Measurements from ENCODE around the gene CAMTA1.

The CAMTA1 gene

GRCh38 chr1:6850537-6850936 is 65.3 kb downstream of the CAMTA1 start:
- DNase-seq (ENCODE audit: low read depth, low spot score), result no peak

GRCh38 chr1:6852136-6852890 is 67.1 kb downstream of the CAMTA1 start:
- no peak for DNase-seq (ENCODE audit: low read depth, low spot score)

GRCh38 chr1:6854166-6854565 is 68.9 kb downstream of the CAMTA1 start:
- DNase-seq (ENCODE audit: low read depth, low spot score), result no peak

- no peak for DNase-seq (ENCODE audit: low read depth, low spot score)
Measured at GRCh38 chr1:6857831-6858230, 72.6 kb downstream of the CAMTA1 start.

GRCh38 chr1:6858596-6858995 is 73.3 kb downstream of the CAMTA1 start:
- no peak for DNase-seq (ENCODE audit: low read depth, low spot score)

DNA sequence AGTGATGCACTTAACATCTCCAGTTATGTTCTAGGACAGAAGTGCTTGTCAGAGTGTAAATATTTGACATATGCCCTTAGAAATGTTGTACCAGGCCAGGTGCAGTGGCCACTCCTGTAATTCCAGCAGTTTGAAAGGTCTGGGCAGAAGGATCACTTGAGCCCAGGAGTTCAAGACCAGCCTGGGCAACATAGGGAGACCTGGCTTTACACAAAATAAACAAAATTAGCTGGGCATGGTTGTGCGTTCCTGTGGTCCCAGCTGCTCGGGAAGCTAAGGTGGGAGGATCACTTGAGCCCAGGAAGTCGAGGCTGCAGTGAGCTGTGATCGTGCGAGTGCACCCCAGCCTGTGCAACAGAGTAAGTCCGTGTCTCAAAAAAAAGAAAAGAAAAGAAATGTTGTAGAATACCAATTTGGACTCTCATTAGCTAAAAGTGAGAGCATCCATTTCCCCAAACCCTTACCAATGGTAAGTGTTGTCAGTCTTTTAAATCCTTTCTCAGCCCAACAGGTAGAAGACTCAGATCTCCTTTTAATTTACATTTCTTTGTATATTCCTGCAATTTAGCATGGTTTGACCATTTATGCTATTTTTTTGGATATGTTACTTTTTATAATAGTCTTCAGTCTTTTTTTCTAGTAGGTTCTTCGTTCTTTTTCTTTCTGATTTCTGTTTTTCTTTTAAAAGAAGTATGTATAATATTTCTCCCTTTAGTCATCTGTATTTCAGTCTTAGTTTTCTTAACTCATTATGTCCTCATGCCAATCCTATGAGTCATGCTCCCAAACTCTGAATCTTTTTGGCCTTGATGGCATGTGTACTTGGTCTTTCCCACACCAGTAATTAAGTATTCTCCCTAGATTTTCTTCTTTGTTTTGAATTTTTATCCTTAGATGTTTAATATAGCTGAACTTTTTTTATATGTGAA is 74.4 kb downstream of the CAMTA1 start:
- DNase-seq (ENCODE audit: low read depth, low spot score), result peak; percentile 9

DNA sequence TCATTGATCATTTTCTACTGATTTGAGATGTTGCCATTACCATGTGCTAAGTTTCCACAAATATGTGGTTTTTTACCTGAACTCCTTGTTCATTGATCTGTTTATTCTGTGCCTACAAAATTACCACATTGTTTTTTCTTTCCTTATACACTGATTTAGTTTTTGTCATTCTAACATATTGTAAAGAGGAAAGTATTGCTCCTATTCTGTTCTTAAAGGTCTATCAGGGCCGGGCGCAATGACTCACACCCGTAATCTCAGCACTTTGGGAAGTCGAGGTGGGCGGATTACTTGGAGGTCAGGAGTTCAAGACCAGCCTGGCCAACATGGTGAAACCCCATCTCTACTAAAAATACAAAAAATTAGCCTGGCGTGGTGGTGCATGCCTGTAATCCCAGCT is 75.1 kb downstream of the CAMTA1 start:
- no peak for DNase-seq (ENCODE audit: low read depth, low spot score)

DNA sequence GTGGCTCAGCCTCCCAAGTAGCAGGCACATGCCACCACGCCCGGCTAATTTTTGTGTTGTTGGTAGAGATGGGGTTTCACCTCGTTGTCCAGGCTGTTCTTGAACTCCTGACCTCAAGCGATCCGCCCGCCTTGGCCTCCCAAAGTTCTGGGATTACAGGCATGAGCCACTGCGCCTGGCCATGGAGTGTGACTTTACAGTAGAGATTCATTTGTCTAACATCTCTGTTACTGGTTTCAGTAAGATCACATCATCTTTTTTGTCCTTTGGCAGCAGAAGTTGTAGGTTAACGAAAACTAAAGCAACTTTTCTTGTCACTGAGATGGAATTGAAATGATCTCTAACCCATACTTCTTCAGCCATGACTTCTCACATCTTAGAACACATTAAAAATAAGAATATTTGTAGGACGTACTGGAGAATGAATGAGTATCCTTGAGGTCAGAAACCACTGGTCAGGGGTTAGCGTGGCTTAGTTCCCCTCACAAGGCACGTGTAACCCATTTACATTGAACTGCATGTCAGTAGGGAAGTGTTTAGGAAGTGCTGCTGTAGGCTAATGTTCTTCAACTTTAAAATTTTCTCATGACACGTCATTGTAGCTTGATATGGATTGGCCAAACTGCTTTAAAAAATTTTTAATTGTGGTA is 75.9 kb downstream of the CAMTA1 start:
- no peak for DNase-seq (ENCODE audit: low read depth, low spot score)

DNA sequence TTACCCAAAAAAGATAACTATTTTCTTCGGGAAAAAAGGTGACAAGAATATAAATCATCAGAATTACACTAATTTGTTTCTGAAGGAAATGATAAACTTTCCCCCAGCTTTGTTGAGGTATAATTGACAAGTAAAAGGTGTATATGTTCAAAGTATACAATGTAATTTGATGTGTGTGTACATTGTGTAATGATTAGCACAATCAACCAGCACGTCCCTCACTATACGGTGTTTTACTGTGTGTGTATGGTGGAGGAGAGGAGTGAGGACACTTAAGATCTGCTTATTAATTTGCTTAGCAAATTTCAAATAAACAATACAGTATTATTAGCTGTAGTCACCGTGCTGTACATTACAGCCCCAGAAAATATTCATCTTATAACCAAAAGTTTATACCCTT is 77.7 kb downstream of the CAMTA1 start:
- no peak for DNase-seq (ENCODE audit: low read depth, low spot score)

GRCh38 chr1:6864166-6864565 is 78.9 kb downstream of the CAMTA1 start:
- DNase-seq (ENCODE audit: low read depth, low spot score), result no peak

GRCh38 chr1:6866825-6867224 is 81.6 kb downstream of the CAMTA1 start:
- DNase-seq (ENCODE audit: low read depth, low spot score), result no peak

DNA sequence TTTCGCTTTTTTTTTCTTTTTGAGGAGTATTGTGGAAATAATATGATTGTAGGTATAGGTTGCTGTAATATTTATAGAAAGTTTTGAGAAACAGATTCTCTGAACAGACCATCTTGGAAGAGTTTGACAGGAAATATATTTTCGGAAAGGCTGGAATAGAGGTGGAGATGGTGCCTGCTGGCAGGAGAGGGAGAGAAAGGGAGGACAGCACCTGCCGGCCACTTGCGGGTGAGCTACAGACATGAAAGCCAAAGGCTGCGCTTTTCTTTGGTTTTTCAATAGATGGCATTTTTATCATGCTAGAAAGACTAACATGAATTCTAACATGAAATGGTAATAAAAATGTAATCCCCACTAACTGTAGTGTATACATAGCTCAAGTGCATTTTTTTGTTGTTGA is 82.1 kb downstream of the CAMTA1 start:
- DNase-seq (ENCODE audit: low read depth, low spot score), result no peak

DNA sequence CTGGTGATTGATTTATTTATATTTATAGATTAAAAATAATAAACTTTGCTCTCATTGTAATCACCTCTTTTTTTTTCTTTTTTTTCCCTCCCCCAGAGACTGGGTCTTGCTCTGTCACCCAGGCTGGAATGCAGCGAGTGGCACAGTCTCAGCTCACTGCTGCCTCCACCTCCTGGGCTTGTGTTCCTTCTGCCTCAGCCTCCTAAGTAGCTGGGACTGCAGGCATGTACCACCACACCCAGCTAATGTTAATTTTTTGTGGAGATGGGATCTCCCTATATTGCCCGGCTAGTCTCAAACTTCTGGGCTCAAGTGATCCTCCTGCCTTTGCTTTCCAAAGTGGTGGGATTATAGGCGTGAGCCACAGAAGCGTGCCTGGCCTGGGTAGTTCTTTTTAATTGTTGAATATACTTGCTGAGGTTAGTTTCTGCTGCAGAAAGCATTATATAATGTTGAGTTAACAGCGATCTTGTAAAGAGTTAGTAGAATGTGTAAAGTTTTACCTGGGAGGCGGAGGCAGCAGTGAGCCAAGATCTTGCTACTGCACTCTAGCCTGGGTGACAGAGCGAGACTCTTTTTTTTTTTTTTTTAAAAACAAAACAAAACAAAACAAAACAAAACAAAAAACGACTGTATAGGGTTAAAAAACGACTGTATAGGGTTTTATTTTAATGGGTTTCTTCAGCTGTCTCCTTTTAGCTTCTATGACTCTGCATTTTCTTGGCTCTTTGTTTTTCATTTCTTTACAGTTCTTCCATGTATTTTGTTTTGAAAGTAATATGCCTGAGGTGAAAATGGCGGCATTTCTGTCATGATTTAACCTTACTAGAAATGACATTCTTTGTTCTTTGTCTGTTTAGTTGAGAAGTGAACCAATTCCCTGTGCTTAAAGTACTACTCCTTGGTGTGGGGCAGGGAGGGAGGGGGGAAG is 82.7 kb downstream of the CAMTA1 start:
- DNase-seq (ENCODE audit: low read depth, low spot score), result no peak

DNA sequence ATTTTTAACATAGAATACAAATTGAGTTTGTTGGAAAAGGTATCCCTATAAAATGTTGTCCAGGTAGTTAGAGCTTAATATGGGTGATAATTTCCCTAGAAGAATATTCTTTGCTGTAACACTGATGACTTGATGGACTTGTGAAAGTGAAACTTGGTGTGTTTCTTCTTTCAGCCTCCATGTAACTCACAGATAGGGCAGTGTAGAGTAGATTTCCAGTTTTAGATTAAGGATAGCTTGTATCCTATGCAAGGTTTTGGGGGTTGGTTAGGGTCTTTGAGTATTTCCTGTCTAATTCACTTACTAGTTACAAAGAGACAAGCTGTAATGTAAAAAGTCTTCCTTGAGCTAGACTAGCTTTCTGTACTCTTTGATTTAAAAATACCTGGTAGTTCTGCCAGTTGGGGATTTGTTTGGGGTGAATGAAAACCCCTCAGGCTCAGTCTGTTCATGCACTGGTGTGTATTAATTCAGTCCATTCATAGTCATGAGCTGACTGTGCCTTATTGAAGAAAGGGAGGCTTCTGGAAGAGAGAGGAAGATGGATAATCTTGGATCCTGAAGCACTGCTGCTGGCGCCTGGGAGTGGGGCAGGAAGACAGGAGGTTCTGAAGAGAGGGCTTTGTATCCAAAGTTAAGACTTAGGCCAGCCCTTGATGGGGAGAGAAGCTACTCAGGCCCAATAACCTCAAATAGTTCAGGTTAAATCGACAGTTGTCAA is 83.6 kb downstream of the CAMTA1 start:
- no peak for DNase-seq (ENCODE audit: low read depth, low spot score)

DNA sequence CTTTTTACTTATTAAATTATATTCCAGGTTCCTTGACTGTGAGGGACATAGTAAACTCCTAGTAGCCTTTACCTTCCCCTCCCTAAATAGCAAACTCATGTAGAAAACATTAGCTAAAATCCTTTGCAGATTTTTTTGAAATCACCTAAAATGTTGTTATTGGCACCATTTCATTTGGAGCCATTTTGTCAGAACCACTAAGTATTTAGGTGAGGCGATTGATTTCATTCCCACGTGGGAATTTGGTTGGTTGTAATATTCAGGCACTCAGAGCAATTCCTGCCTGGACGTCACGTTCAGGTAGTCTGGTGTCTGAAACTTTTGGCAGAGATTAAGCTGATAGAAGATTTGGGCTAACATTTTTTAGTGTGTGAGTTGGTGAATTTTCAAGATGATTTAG is 84.3 kb downstream of the CAMTA1 start:
- DNase-seq (ENCODE audit: low read depth, low spot score), result no peak

DNA sequence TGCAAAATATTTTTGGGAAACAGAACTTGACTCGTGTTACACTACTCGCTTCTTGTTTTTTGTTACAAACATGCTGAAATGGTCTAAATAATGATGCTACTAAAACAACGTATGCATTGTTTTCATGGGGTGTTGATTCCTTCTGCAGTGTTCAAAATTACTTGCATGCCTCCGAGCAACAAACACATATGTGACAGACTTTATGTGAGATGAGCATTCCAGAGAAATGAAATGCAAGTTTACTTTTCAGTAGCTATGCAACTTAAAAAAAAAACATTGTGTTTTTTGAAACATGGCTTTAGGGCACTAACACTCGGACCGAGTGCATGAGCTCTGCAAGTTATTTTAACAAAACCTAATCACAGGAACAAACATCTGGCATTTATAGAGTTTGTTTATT is 84.8 kb downstream of the CAMTA1 start:
- no peak for DNase-seq (ENCODE audit: low read depth, low spot score)

GRCh38 chr1:6870571-6870970 is 85.3 kb downstream of the CAMTA1 start:
- no peak for DNase-seq (ENCODE audit: low read depth, low spot score)

- no peak for DNase-seq (ENCODE audit: low read depth, low spot score)
Measured at GRCh38 chr1:6871300-6871972, 86.2 kb downstream of the CAMTA1 start.

DNA sequence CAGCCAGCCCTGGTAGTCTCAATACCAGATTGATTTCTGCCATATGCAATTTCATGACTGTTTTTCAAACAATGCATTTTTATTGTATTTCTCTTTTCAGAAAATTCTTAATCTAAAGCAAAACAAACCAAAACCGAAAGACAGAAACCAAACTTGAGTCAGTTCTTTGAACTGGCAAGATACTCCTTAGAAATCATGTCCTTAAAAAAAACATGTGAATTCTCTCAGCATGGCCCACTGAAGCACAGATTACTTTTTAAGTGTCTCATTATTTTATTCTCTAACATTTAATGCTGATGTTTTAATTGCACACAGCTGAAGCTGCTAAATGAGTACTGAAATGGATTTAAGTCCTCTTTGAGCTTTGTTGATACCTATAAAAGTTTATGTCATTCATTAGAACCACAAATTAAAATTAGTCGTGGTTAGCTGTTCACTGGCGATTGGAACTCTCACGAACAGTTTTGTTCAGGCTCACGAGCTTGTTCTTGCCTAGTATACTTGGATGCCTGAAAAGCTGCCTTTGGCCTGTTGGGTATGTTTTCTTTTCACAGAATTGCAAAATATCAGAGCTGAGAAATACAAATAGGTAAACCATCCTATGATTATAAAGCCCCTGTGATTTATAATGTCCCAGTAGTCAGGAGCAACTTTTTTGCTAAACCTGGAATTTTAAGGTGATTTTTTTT is 87.5 kb downstream of the CAMTA1 start:
- no peak for DNase-seq (ENCODE audit: low read depth, low spot score)

All from iPS DF 19.7 (cell line).